Smooth muscle cell (in vitro differentiated cells): ENCODE results near the gene COMT. TPM values are rescaled to one million over a fixed set of nuclear protein-coding genes. Genes with fewer than 3 reads are reported as not detected.

Experiments used
- DNase-seq: peaks from one replicate; lab custom pipeline; 2025; ENCODE audit not compliant: unreplicated experiment; lab: John Stamatoyannopoulos, UW
- H2AFZ ChIP-seq: fragments of 200-600 bp; sonication (generic); 2 replicates; pipeline ENCODE4 v1.6.0; 2016; ENCODE audit warnings: antibody characterized with exemption, low read depth, mild to moderate bottlenecking
- H3F3A ChIP-seq: fragments of 200-600 bp; sonication (generic); 2 replicates; pipeline ENCODE4 v1.6.0; 2017; ENCODE audit warnings: antibody characterized with exemption, low read depth
- H3K27ac ChIP-seq: fragments of 200-600 bp; sonication (generic); 2 replicates; pipeline ENCODE4 v1.5.1; 2016; ENCODE audit warnings: low read depth, mild to moderate bottlenecking
- H3K27me3 ChIP-seq: fragments of 200-600 bp; sonication (generic); 2 replicates; pipeline ENCODE4 v1.6.1; 2016; ENCODE audit warnings: low read depth, mild to moderate bottlenecking
- H3K36me3 ChIP-seq: fragments of 200-600 bp; sonication (generic); 2 replicates; pipeline ENCODE4 v1.5.1; 2016; ENCODE audit warnings: low read depth
- H3K4me1 ChIP-seq: fragments of 200-600 bp; sonication (generic); 2 replicates; pipeline ENCODE4 v1.5.1; 2016; ENCODE audit warnings: low read depth
- H3K4me2 ChIP-seq: fragments of 200-600 bp; sonication (generic); 2 replicates; pipeline ENCODE4 v1.6.0; 2016; ENCODE audit warnings: mild to moderate bottlenecking
- H3K4me3 ChIP-seq: fragments of 200-600 bp; sonication (generic); 2 replicates; pipeline ENCODE4 v1.5.1; 2016; ENCODE audit warnings: mild to moderate bottlenecking
- H3K79me2 ChIP-seq: fragments of 200-600 bp; sonication (generic); 2 replicates; pipeline ENCODE4 v1.6.0; 2016; ENCODE audit warnings: low read depth, mild to moderate bottlenecking
- H3K9ac ChIP-seq: fragments of 200-600 bp; sonication (generic); 2 replicates; pipeline ENCODE4 v1.6.0; 2016; ENCODE audit warnings: low read depth
- H3K9me3 ChIP-seq: fragments of 200-600 bp; sonication (generic); replicated peaks from 2 replicates; pipeline ENCODE4 v1.5.1; 2016; ENCODE audit warnings: low read depth
- H4K20me1 ChIP-seq: fragments of 200-600 bp; sonication (generic); 2 replicates; pipeline ENCODE4 v1.6.0; 2016; ENCODE audit warnings: low read depth
- WGBS: methylation state at CpG from one replicate; pipeline ENCODE4 v1.1.7; 2016; ENCODE audit warnings: low lambda C conversion rate; 5-methylcytosine and 5-hydroxymethylcytosine counted together
- polyA plus RNA-seq: library from polyadenylated mRNA; unstranded; fragments of >200 nt; fragmentation: Nextera tagmentation; extraction: Ambion mirVana; gene quantifications from 2 replicates; pipeline ENCODE4 v1.2.1, GENCODE V29; 2016
- total RNA-seq: library from RNA; depleted of rRNA; stranded (reverse); fragments of >200 nt; gene quantifications from 2 replicates; pipeline ENCODE4 v1.2.3, GENCODE V29; 2014
- TF ChIP-seq, protein P1 (sequence below): fragments of 200-600 bp; sonication (generic); IDR thresholded peaks from 2 replicates; pipeline ENCODE4 v1.5.1; 2017; ENCODE audit warnings: borderline replicate concordance, mild to moderate bottlenecking, antibody characterized with exemption; ENCODE audit not compliant: insufficient read depth, poor library complexity, severe bottlenecking

Gene COMT
- total and polyA plus RNA-seq, 2 experiments from 2014 or later = 4.1 to 6.2 TPM

DNA sequence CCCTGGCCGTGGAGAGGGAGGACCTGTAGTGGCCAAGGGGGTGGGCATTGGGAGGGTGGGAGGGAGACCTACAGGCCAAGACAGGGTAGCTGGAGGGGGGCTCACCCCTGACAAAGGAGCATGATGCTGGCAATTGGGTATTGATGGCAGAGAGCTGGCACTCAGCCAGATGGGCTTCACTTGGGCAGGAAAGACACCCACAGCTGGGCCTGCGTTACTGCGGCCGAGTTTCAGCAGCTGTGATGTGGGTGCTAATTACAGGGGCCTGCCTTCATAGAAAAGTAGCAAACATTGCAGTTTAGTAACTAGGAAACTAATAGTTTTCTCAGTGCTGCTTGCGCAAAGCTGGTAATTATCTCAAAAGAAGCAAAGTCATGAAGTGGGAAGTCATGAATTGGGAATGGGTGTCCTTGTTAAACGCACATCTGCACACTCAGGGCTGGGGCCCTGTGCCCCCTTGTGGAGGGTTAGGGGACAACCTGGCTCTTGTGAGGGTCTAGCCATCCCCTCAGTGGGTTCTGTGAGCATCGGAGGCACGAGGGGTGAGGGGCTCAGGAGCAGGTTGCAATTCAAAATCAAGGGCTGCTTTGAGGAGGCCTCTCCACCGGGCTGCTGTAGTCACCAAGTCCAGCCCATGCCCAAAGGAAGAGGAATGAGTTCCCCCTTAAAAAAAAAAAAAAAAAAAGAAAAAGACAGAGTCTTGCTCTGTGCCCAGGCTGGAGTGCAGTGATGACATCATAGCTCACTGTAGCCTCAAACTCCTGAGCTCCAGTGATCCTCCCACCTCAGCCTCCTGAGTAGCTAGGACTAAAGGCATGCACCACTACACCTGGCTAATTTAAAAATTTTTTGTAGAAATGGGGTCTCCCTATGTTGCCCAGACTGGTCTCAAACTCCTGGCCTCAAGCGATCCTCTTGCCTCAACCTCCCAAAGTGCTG, 24.5 kb downstream of the COMT start:
- Histone ChIP-seq H3F3A (no peaks in the 10 kb centered on the region), H4K20me1 (no peaks in the 10 kb centered on the region), H3K27ac (no peak overlapping the region), H3K27me3 (no peaks in the 10 kb centered on the region), H3K4me3 (no peak overlapping the region), H3K9ac (no peak overlapping the region), H3K9me3 (no peaks in the 10 kb centered on the region), H3K4me1 (peaks cover 6% of the 10 kb centered on the region), H2AFZ (no peak overlapping the region), H3K4me2 (no peak overlapping the region), H3K79me2 (no peaks in the 10 kb centered on the region), H3K36me3 (no peaks in the 10 kb centered on the region)
- DNase-seq = no peak
- WGBS = 78% methylated on average over 10 of the region's 10 CpGs
- TF ChIP-seq, protein P1, sequence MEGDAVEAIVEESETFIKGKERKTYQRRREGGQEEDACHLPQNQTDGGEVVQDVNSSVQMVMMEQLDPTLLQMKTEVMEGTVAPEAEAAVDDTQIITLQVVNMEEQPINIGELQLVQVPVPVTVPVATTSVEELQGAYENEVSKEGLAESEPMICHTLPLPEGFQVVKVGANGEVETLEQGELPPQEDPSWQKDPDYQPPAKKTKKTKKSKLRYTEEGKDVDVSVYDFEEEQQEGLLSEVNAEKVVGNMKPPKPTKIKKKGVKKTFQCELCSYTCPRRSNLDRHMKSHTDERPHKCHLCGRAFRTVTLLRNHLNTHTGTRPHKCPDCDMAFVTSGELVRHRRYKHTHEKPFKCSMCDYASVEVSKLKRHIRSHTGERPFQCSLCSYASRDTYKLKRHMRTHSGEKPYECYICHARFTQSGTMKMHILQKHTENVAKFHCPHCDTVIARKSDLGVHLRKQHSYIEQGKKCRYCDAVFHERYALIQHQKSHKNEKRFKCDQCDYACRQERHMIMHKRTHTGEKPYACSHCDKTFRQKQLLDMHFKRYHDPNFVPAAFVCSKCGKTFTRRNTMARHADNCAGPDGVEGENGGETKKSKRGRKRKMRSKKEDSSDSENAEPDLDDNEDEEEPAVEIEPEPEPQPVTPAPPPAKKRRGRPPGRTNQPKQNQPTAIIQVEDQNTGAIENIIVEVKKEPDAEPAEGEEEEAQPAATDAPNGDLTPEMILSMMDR = peak; percentile 29

DNA sequence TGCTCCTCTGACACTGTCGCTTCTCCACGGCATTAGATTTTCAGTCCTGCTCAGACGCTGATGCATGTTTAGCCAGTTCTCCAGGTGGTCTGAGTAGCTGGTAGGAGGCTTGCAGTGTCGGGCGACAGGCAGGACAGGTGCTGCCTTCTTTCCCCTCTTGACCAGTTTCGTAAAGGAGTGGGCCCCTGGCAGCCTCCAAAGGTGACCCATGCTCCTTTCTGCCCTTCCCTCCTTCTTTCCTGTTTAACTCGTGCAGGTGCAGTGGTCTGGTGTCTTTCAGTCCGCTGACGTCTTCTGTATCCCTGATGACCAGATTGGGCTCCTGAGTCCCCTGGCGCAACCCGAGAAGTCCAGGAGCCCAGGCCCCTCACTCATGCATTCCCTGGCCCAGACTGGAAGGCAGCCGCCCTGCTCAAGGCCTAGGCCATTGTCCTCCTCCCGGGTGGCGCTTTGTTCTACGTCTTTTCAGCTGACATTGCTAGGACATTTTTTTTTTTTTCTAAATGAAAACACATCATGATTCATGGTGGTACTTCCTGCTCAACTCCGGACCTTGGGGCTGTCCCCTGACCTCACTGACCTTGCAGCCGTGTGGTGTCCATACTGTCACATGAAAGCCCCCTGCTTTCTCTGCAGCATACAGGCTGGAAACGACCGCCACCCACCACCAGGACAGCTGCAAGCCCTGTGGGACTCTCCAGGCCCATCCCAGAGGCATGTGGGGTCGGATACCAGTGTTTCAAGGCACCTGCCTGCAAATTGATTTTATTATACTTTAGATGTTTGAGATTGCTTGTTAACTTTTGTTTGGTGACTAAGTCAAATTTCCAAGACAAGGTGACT, 25.6 kb downstream of the COMT start:
- no peaks in the 10 kb centered on the region for H3F3A ChIP-seq
- H2AFZ ChIP-seq = no peak overlapping the region
- TF ChIP-seq, protein P1 = no peak
- no peak overlapping the region for H3K9ac ChIP-seq
- peaks cover 6% of the 10 kb centered on the region for H3K4me1 ChIP-seq
- H4K20me1 ChIP-seq = no peaks in the 10 kb centered on the region
- no peak overlapping the region for H3K4me3 ChIP-seq
- no peaks in the 10 kb centered on the region for H3K27me3 ChIP-seq
- H3K4me2 ChIP-seq = no peak overlapping the region
- no peak overlapping the region for H3K27ac ChIP-seq
- WGBS = 89% methylated on average over 20 of the region's 20 CpGs
- no peaks in the 10 kb centered on the region for H3K36me3 ChIP-seq
- no peak for DNase-seq
- H3K9me3 ChIP-seq = no peaks in the 10 kb centered on the region
- H3K79me2 ChIP-seq = no peaks in the 10 kb centered on the region

DNA sequence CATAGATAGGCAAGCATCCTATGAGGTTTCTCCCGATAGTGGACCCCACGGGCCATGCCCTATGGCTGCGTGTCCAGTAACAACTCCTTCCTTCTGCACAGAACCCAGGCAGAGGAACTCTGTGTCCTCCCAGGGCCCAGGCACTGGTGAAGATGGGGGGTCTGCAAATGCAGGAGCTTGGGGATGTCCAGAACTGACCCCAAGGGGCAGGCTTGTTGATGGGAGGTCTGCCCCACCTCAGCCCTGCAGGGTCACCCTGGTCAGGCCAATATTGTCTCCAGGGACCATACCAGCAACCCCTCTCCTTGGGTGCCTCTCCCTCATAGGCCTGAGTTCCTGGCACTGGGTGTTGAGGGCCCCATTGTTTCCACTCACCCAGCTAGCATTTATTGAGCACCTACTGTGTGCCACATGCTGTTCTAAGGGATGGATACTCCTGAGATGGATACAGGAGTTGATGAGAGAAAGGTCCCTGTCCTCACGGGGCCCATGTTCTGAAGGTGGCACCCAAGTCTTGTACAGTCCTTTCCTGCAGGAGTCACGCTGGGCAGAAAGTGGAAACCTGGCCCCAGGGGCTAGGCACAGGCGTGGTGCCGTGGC, 26.4 kb downstream of the COMT start:
- H4K20me1 ChIP-seq = no peaks in the 10 kb centered on the region
- H3K36me3 ChIP-seq = no peaks in the 10 kb centered on the region
- no peak overlapping the region for H3K27ac ChIP-seq
- H3K27me3 ChIP-seq = no peaks in the 10 kb centered on the region
- H3K9ac ChIP-seq = no peak overlapping the region
- H3K9me3 ChIP-seq = no peaks in the 10 kb centered on the region
- TF ChIP-seq, protein P1 = no peak
- peaks cover 6% of the 10 kb centered on the region for H3K4me1 ChIP-seq
- 93% methylated on average over 7 of the region's 7 CpGs for WGBS
- H3K4me2 ChIP-seq = no peak overlapping the region
- H3K79me2 ChIP-seq = no peaks in the 10 kb centered on the region
- no peak for DNase-seq
- H3F3A ChIP-seq = no peaks in the 10 kb centered on the region
- H2AFZ ChIP-seq = no peak overlapping the region
- no peak overlapping the region for H3K4me3 ChIP-seq
